HepG2 (cell line): ENCODE measurements around the gene PATZ1. TPM values are rescaled to one million over a fixed set of nuclear protein-coding genes. Genes with fewer than 3 reads are reported as not detected.

Experiments used
- BCL3 ChIP-seq: sonication (generic); formaldehyde crosslinking; IDR thresholded peaks from 2 replicates; pipeline ENCODE4 v1.5.1; 2020; ENCODE audit warnings: mild to moderate bottlenecking, missing genetic modification reagents, moderate library complexity
- FOXC1 ChIP-seq: sonication (generic); formaldehyde crosslinking; IDR thresholded peaks from 2 replicates; pipeline ENCODE4 v1.8.0; 2022; ENCODE audit warnings: mild to moderate bottlenecking, missing genetic modification reagents, borderline replicate concordance
- KDM5A ChIP-seq: fragments of 200-600 bp; sonication (generic); IDR thresholded peaks from 2 replicates; pipeline ENCODE4 v1.7.0; 2018; ENCODE audit warnings: antibody characterized with exemption, mild to moderate bottlenecking, low read length, borderline replicate concordance
- SMARCE1 ChIP-seq: fragments of 450-650 bp; IDR thresholded peaks from 2 replicates; pipeline ENCODE4 v1.6.1; 2017; ENCODE audit warnings: borderline replicate concordance
- SP1 ChIP-seq, 2 experiments: fragments of 450-650 bp in 1 of 2; sonication (generic) in 1 of 2; formaldehyde crosslinking in 1 of 2; IDR thresholded peaks; 2 replicates each; pipeline versions ENCODE4 v1.4.0 to v1.6.1; 2016 to 2020; ENCODE audit warnings: missing genetic modification reagents in 1 of 2
- TOPORS ChIP-seq: sonication (generic); formaldehyde crosslinking; IDR thresholded peaks from 2 replicates; pipeline ENCODE4 v1.8.0; 2023; ENCODE audit warnings: mild to moderate bottlenecking, missing genetic modification reagents
- XRCC5 ChIP-seq: fragments of 200-400 bp; formaldehyde crosslinking; optimal IDR thresholded peaks from 2 replicates; pipeline ENCODE3; 2017; ENCODE audit warnings: mild to moderate bottlenecking, low read length
- ZBTB14 ChIP-seq: sonication (generic); formaldehyde crosslinking; IDR thresholded peaks from 2 replicates; pipeline ENCODE4 v1.4.0; 2020; ENCODE audit warnings: missing genetic modification reagents
- ZFP37 ChIP-seq: sonication (generic); formaldehyde crosslinking; IDR thresholded peaks from 2 replicates; pipeline ENCODE4 v1.4.0; 2020; ENCODE audit warnings: missing genetic modification reagents, borderline replicate concordance
- ZNF18 ChIP-seq: sonication (generic); formaldehyde crosslinking; IDR thresholded peaks from 2 replicates; pipeline ENCODE4 v1.8.0; 2022; ENCODE audit warnings: mild to moderate bottlenecking, missing genetic modification reagents; ENCODE audit not compliant: insufficient replicate concordance
- ZNF318 ChIP-seq: sonication (generic); formaldehyde crosslinking; IDR thresholded peaks from 2 replicates; pipeline ENCODE4 v1.4.0; 2020; ENCODE audit warnings: mild to moderate bottlenecking, missing genetic modification reagents
- ZNF431 ChIP-seq: sonication (generic); formaldehyde crosslinking; IDR thresholded peaks from 2 replicates; pipeline ENCODE4 v1.9.0; 2022; ENCODE audit warnings: missing genetic modification reagents, low read depth, mild to moderate bottlenecking, borderline replicate concordance
- ZNF564 ChIP-seq: sonication (generic); formaldehyde crosslinking; IDR thresholded peaks from 2 replicates; pipeline ENCODE4 v1.8.1; 2023; ENCODE audit warnings: mild to moderate bottlenecking, missing genetic modification reagents
- ZNF570 ChIP-seq: sonication (generic); formaldehyde crosslinking; IDR thresholded peaks from 2 replicates; pipeline ENCODE4 v1.4.0; 2020; ENCODE audit warnings: mild to moderate bottlenecking, missing genetic modification reagents, borderline replicate concordance
- ZNF724P ChIP-seq: sonication (generic); formaldehyde crosslinking; IDR thresholded peaks from 2 replicates; pipeline ENCODE4 v1.8.0; 2022; ENCODE audit warnings: missing genetic modification reagents, borderline replicate concordance
- polyA plus RNA-seq, 8 experiments: library from polyadenylated mRNA; depleted of rRNA in 3 of 8; stranded (reverse) in 7 of 8; unstranded in 1 of 8; fragments of >200 nt; fragmentation: Illumina TruSeq in 4 of 8; extraction: Trizol in 4 of 8; gene quantifications; 2 replicates each; pipeline versions ENCODE4 v1.2.1 to v1.2.3, GENCODE V29; 2011 to 2016; ENCODE audit warnings: low read depth in 4 of 8, missing spikeins in 1 of 8, mixed read lengths in 1 of 8; ENCODE audit not compliant: insufficient read depth in 1 of 8
- total RNA-seq, 5 experiments: library from RNA; depleted of rRNA; stranded (reverse); fragments of >200 nt; fragmentation: Illumina TruSeq; extraction: Trizol; gene quantifications; 2 replicates each; pipeline ENCODE4 v1.2.3, GENCODE V29; 2016; ENCODE audit warnings: low read depth in 1 of 5

The PATZ1 gene
- total and polyA plus RNA-seq, 2 of the 13 experiments (the other 11 are each of a cell fraction or from before 2014, with no cell fraction given), result 24.9 to 30.5 TPM

GRCh38 chr22:31347251-31348008 is 1.3 kb upstream of the PATZ1 start (continued):
- peak; percentile 76; the same call in 1 of the 2 replicates for TF ChIP-seq ZBTB14 (CRISPR knock-in tag)
- TF ChIP-seq ZNF564 (CRISPR knock-in tag), result no peak
- TF ChIP-seq TOPORS (CRISPR knock-in tag), result no peak
- 0 out of 2 replicates have a peak, but pooled peaks have one; percentile 8 for TF ChIP-seq BCL3 (CRISPR knock-in tag)
- TF ChIP-seq ZNF431 (CRISPR knock-in tag), result no peak
- TF ChIP-seq KDM5A, result no peak
- no peak for TF ChIP-seq ZNF318 (CRISPR knock-in tag)
- no peak for TF ChIP-seq FOXC1
- TF ChIP-seq ZNF18 (CRISPR knock-in tag), result peak; percentile 88
- TF ChIP-seq ZNF570 (CRISPR knock-in tag), result no peak
- no peak for TF ChIP-seq ZFP37 (CRISPR knock-in tag)
- no peak for TF ChIP-seq SP1 (IDR thresholded peaks at IDR 0.05)
- no peak for TF ChIP-seq SP1 (CRISPR knock-in tag; IDR thresholded peaks at IDR 0.05)
- no peak for TF ChIP-seq SMARCE1
- no peak for TF ChIP-seq XRCC5
- TF ChIP-seq ZNF724P (CRISPR knock-in tag), result no peak
